HepG2 (cell line): ENCODE measurements around the gene TOR4A. TPM values are rescaled to one million over a fixed set of nuclear protein-coding genes. Genes with fewer than 3 reads are reported as not detected.

Experiments used
- ATAC-seq: fragments of 200-7000 bp; cut with Tn5 transposase; 3 replicates; pipeline ENCODE4 v1.9.1; 2020; ENCODE audit warnings: mild to moderate bottlenecking, moderate library complexity
- BruUV-seq: library from RNA; stranded (reverse); fragments of 400-500 nt; replicated peaks from 2 replicates; lab custom pipeline; 2021; lab: Mats Ljungman, UMichigan
- CTCF ChIA-PET: fragments of 300-600 bp; formaldehyde crosslinking; extraction: SDS; loops from one replicate; lab custom pipeline; 2021; ENCODE audit warnings: low total read pairs, inconsistent platforms, low intra/inter-chr PET ratio; lab: Yijun Ruan, JAX
- POLR2A ChIA-PET: fragments of 350-600 bp; sonication (Branson Sonifier 250); formaldehyde crosslinking; loops from one replicate; lab custom pipeline; 2020; ENCODE audit warnings: antibody characterized with exemption, inconsistent platforms; lab: Yijun Ruan, JAX
- DNase-seq: peaks from one replicate; pipeline ENCODE4 v3.0.0-alpha.2; 2015; ENCODE audit warnings: low spot score
- FAIRE-seq: peaks from 3 replicates; lab custom pipeline; 2011; peaks lifted over from hg19 to GRCh38; lab: Jason Lieb, UNC
- H2AFZ ChIP-seq: one replicate; pipeline ENCODE4 v1.6.1; 2011; ENCODE audit warnings: low read length, inconsistent platforms
- H3K27ac ChIP-seq: fragments of 300-600 bp; 3 replicates; pipeline ENCODE4 v1.8.0; 2011; ENCODE audit warnings: mixed run types, mild to moderate bottlenecking, mixed read lengths, low read length, inconsistent platforms; ENCODE audit not compliant: insufficient read depth; ENCODE audit errors: extremely low read length
- H3K27me3 ChIP-seq, 2 experiments: fragments of 200-600 bp in 1 of 2; 2 replicates in 1 of 2; 3 replicates in 1 of 2; pipeline versions ENCODE4 v1.6.0 to v1.8.0; 2011; ENCODE audit warnings: low read length in 2 of 2, mild to moderate bottlenecking in 2 of 2, moderate library complexity in 2 of 2, inconsistent platforms in 1 of 2; ENCODE audit not compliant: insufficient read depth in 2 of 2, control insufficient read depth in 1 of 2
- H3K36me3 ChIP-seq, 2 experiments: fragments of 200-600 bp in 1 of 2; replicated peaks in 1 of 2; 2 replicates in 1 of 2; 3 replicates in 1 of 2; pipeline versions ENCODE4 v1.5.1 to v1.8.0; 2011; ENCODE audit warnings: low read length in 2 of 2, inconsistent platforms in 1 of 2; ENCODE audit not compliant: insufficient read depth in 2 of 2, control insufficient read depth in 1 of 2
- H3K4me1 ChIP-seq: 2 replicates; pipeline ENCODE4 v1.5.1; 2012; ENCODE audit warnings: low read length, inconsistent platforms; ENCODE audit not compliant: insufficient read depth
- H3K4me2 ChIP-seq: 2 replicates; pipeline ENCODE4 v1.6.0; 2011; ENCODE audit warnings: low read depth, low read length, inconsistent platforms
- H3K4me3 ChIP-seq, 3 experiments: fragments of 200-600 bp in 1 of 3; sonication (generic), shearing (Covaris generic) in 1 of 3; replicated peaks in 1 of 3; 2 replicates each; pipeline ENCODE4 v1.5.1; 2011 to 2016; ENCODE audit warnings: low read length in 3 of 3, inconsistent platforms in 2 of 3, low read depth in 2 of 3, mild to moderate bottlenecking in 2 of 3, control low read depth in 1 of 3, mixed read lengths in 1 of 3; ENCODE audit not compliant: insufficient read depth in 1 of 3
- H3K79me2 ChIP-seq: one replicate; pipeline ENCODE4 v1.6.1; 2011; ENCODE audit warnings: low read length, inconsistent platforms; ENCODE audit not compliant: insufficient read depth
- H3K9ac ChIP-seq: 2 replicates; pipeline ENCODE4 v1.6.0; 2011; ENCODE audit warnings: mild to moderate bottlenecking, low read depth, low read length, inconsistent platforms; ENCODE audit not compliant: insufficient read depth
- H3K9me3 ChIP-seq: 2 replicates; pipeline ENCODE4 v1.5.1; 2012; ENCODE audit warnings: mild to moderate bottlenecking, low read length
- H4K20me1 ChIP-seq: 2 replicates; pipeline ENCODE4 v1.6.0; 2011; ENCODE audit warnings: inconsistent platforms, mild to moderate bottlenecking, low read length, moderate library complexity; ENCODE audit not compliant: insufficient read depth
- AKAP8 ChIP-seq: sonication (generic); formaldehyde crosslinking; IDR thresholded peaks from 2 replicates; pipeline ENCODE4 v1.5.1; 2020; ENCODE audit warnings: mild to moderate bottlenecking, missing genetic modification reagents
- EP300 ChIP-seq, 3 experiments: sonication (generic) in 1 of 3; formaldehyde crosslinking in 1 of 3; IDR thresholded peaks; 2 replicates each; pipeline versions ENCODE4 v1.5.1 to v1.6.1; 2011 to 2020; ENCODE audit warnings: low read depth in 2 of 3, low read length in 2 of 3, borderline replicate concordance in 1 of 3, improper control_type of control experiment in 1 of 3, mild to moderate bottlenecking in 1 of 3, missing genetic modification reagents in 1 of 3, moderate library complexity in 1 of 3
- MNT ChIP-seq: fragments of 450-650 bp; IDR thresholded peaks from 2 replicates; pipeline ENCODE4 v1.6.1; 2016
- POLR2AphosphoS2 ChIP-seq: IDR thresholded peaks from 2 replicates; pipeline ENCODE4 v1.6.1; 2011; ENCODE audit warnings: low read depth, low read length, improper control_type of control experiment
- TCF7L2 ChIP-seq: IDR thresholded peaks from 2 replicates; pipeline ENCODE4 v1.6.1; 2011; ENCODE audit warnings: mild to moderate bottlenecking, low read depth, low read length, moderate library complexity
- ZFP62 ChIP-seq: sonication (generic); formaldehyde crosslinking; IDR thresholded peaks from 2 replicates; pipeline ENCODE4 v1.4.0; 2020; ENCODE audit warnings: missing genetic modification reagents
- ZMYM3 ChIP-seq: sonication (generic); formaldehyde crosslinking; IDR thresholded peaks from 2 replicates; pipeline ENCODE4 v1.5.1; 2020; ENCODE audit warnings: mild to moderate bottlenecking, missing genetic modification reagents
- ZNF326 ChIP-seq: sonication (generic); formaldehyde crosslinking; IDR thresholded peaks from 2 replicates; pipeline ENCODE4 v1.4.0; 2020; ENCODE audit warnings: missing genetic modification reagents, borderline replicate concordance
- ZNF468 ChIP-seq: sonication (generic); formaldehyde crosslinking; IDR thresholded peaks from 2 replicates; pipeline ENCODE4 v1.8.0; 2022; ENCODE audit warnings: mild to moderate bottlenecking, moderate library complexity, missing genetic modification reagents
- ZNF510 ChIP-seq: sonication (generic); formaldehyde crosslinking; IDR thresholded peaks from 2 replicates; pipeline ENCODE4 v1.4.0; 2020; ENCODE audit warnings: low read depth, mild to moderate bottlenecking, missing genetic modification reagents
- WGBS: methylation state at CpG from one replicate; pipeline ENCODE4 v1.1.6; 2017; ENCODE audit warnings: low lambda C conversion rate; 5-methylcytosine and 5-hydroxymethylcytosine counted together
- in situ Hi-C: cut with HindIII; loops from 2 replicates; pipeline ENCODE4 v1.10.0; 2017; ENCODE audit warnings: low pct_unique_long_range_greater_than_20kb; ENCODE audit not compliant: extremely low pct_ligation_motif_present
- intact Hi-C: fragments of 100-400 bp; cut with micrococcal nuclease; formaldehyde crosslinking; loops from one replicate; pipeline ENCODE4 v1.10.0; 2022; ENCODE audit not compliant: unreplicated experiment
- polyA plus RNA-seq, 8 experiments: library from polyadenylated mRNA; depleted of rRNA in 3 of 8; stranded (reverse) in 7 of 8; unstranded in 1 of 8; fragments of >200 nt; fragmentation: Illumina TruSeq in 4 of 8; extraction: Trizol in 4 of 8; gene quantifications; 2 replicates each; pipeline versions ENCODE4 v1.2.1 to v1.2.3, GENCODE V29; 2011 to 2016; ENCODE audit warnings: low read depth in 4 of 8, missing spikeins in 1 of 8, mixed read lengths in 1 of 8; ENCODE audit not compliant: insufficient read depth in 1 of 8
- total RNA-seq, 5 experiments: library from RNA; depleted of rRNA; stranded (reverse); fragments of >200 nt; fragmentation: Illumina TruSeq; extraction: Trizol; gene quantifications; 2 replicates each; pipeline ENCODE4 v1.2.3, GENCODE V29; 2016; ENCODE audit warnings: low read depth in 1 of 5
- TF ChIP-seq, protein P1 (sequence below): sonication (generic); formaldehyde crosslinking; IDR thresholded peaks from 2 replicates; pipeline ENCODE4 v1.5.0; 2020; ENCODE audit warnings: mild to moderate bottlenecking, missing genetic modification reagents, borderline replicate concordance
- TF ChIP-seq, protein P2 (sequence below), 2 experiments: sonication (generic) in 1 of 2; formaldehyde crosslinking in 1 of 2; IDR thresholded peaks; 2 replicates each; pipeline versions ENCODE4 v1.4.0 to v1.6.1; 2018 to 2020; ENCODE audit warnings: missing genetic modification reagents in 2 of 2, borderline replicate concordance in 1 of 2, low read depth in 1 of 2, mild to moderate bottlenecking in 1 of 2, missing biosample characterization in 1 of 2

TOR4A gene
- total and polyA plus RNA-seq, 2 of the 13 experiments (the other 11 are each of a cell fraction or from before 2014, with no cell fraction given), result 11.1 to 14.2 TPM

- CTCF ChIA-PET, result no interaction called here
- H3K4me3 ChIP-seq, result no peak overlapping the region
- DNase-seq (no peak), ATAC-seq (no peak), FAIRE-seq (no peak)
- no TSS peak for BruUV-seq
- in situ Hi-C loops (no loop called here), intact Hi-C loops (no loop called here)
- 0 out of 2 replicates have a peak overlapping the region, but pooled peaks have one; percentile 88 for H3K4me2 ChIP-seq
- H3K79me2 ChIP-seq, result peaks cover 6% of the 10 kb centered on the region
- peak overlapping the region; percentile 18 for H3K27ac ChIP-seq
- no peaks in the 10 kb centered on the region for H3K9me3 ChIP-seq
- no peaks in the 10 kb centered on the region; a peak in 1 of 5 replicates for H3K27me3 ChIP-seq
- 87% methylated on average over 10 of the region's 10 CpGs for WGBS
- peaks cover 7 to 20% of the 10 kb centered on the region in 2 experiments; a peak in 4 of 5 replicates for H3K36me3 ChIP-seq
- no peaks in the 10 kb centered on the region for H4K20me1 ChIP-seq
- POLR2A ChIA-PET, result interaction anchor here (1.2 kb wide), 1 partner anchor 32 kb away, joined by 5 read pairs; no protein-coding TSS in a partner anchor
- no peak overlapping the region for H2AFZ ChIP-seq
- peaks cover 21% of the 10 kb centered on the region for H3K4me1 ChIP-seq
- H3K9ac ChIP-seq, result no peak overlapping the region
- TF ChIP-seq EP300 (IDR thresholded peaks at IDR 0.05; ENCODE audit: low read depth in 2 of 2, low read length in 2 of 2) (no peak), EP300 (CRISPR knock-in tag; IDR thresholded peaks at IDR 0.05; ENCODE audit: borderline replicate concordance) (no peak), ZFP62 (CRISPR knock-in tag) (no peak), ZNF326 (CRISPR knock-in tag) (no peak), MNT (no peak), POLR2AphosphoS2 (no peak), TCF7L2 (no peak), ZNF510 (CRISPR knock-in tag) (no peak), ZMYM3 (CRISPR knock-in tag) (no peak), ZNF468 (CRISPR knock-in tag) (no peak), AKAP8 (CRISPR knock-in tag) (no peak)
- TF ChIP-seq, protein P1, sequence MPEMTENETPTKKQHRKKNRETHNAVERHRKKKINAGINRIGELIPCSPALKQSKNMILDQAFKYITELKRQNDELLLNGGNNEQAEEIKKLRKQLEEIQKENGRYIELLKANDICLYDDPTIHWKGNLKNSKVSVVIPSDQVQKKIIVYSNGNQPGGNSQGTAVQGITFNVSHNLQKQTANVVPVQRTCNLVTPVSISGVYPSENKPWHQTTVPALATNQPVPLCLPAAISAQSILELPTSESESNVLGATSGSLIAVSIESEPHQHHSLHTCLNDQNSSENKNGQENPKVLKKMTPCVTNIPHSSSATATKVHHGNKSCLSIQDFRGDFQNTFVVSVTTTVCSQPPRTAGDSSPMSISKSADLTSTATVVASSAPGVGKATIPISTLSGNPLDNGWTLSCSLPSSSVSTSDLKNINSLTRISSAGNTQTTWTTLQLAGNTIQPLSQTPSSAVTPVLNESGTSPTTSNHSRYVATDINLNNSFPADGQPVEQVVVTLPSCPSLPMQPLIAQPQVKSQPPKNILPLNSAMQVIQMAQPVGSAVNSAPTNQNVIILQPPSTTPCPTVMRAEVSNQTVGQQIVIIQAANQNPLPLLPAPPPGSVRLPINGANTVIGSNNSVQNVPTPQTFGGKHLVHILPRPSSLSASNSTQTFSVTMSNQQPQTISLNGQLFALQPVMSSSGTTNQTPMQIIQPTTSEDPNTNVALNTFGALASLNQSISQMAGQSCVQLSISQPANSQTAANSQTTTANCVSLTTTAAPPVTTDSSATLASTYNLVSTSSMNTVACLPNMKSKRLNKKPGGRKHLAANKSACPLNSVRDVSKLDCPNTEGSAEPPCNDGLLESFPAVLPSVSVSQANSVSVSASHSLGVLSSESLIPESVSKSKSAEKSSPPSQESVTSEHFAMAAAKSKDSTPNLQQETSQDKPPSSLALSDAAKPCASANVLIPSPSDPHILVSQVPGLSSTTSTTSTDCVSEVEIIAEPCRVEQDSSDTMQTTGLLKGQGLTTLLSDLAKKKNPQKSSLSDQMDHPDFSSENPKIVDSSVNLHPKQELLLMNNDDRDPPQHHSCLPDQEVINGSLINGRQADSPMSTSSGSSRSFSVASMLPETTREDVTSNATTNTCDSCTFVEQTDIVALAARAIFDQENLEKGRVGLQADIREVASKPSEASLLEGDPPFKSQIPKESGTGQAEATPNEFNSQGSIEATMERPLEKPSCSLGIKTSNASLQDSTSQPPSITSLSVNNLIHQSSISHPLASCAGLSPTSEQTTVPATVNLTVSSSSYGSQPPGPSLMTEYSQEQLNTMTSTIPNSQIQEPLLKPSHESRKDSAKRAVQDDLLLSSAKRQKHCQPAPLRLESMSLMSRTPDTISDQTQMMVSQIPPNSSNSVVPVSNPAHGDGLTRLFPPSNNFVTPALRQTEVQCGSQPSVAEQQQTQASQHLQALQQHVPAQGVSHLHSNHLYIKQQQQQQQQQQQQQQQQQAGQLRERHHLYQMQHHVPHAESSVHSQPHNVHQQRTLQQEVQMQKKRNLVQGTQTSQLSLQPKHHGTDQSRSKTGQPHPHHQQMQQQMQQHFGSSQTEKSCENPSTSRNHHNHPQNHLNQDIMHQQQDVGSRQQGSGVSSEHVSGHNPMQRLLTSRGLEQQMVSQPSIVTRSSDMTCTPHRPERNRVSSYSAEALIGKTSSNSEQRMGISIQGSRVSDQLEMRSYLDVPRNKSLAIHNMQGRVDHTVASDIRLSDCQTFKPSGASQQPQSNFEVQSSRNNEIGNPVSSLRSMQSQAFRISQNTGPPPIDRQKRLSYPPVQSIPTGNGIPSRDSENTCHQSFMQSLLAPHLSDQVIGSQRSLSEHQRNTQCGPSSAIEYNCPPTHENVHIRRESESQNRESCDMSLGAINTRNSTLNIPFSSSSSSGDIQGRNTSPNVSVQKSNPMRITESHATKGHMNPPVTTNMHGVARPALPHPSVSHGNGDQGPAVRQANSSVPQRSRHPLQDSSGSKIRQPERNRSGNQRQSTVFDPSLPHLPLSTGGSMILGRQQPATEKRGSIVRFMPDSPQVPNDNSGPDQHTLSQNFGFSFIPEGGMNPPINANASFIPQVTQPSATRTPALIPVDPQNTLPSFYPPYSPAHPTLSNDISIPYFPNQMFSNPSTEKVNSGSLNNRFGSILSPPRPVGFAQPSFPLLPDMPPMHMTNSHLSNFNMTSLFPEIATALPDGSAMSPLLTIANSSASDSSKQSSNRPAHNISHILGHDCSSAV, result no peak
- TF ChIP-seq, protein P2, sequence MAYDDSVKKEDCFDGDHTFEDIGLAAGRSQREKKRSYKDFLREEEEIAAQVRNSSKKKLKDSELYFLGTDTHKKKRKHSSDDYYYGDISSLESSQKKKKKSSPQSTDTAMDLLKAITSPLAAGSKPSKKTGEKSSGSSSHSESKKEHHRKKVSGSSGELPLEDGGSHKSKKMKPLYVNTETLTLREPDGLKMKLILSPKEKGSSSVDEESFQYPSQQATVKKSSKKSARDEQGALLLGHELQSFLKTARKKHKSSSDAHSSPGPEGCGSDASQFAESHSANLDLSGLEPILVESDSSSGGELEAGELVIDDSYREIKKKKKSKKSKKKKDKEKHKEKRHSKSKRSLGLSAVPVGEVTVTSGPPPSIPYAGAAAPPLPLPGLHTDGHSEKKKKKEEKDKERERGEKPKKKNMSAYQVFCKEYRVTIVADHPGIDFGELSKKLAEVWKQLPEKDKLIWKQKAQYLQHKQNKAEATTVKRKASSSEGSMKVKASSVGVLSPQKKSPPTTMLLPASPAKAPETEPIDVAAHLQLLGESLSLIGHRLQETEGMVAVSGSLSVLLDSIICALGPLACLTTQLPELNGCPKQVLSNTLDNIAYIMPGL (CRISPR knock-in tag; IDR thresholded peaks at IDR 0.05; ENCODE audit: borderline replicate concordance in 1 of 2, low read depth in 1 of 2), result no peak
Measured at GRCh38 chr9:137275203-137275587, 2.3 kb upstream of the TOR4A start.
